Gastrocnemius medialis (tissue), 4 donors: ENCODE measurements around the gene OR11H6.

Experiments
- CTCF ChIP-seq, 5 experiments: fragments of 450-650 bp in 3 of 5; fragments of 200-600 bp in 2 of 5; sonication (generic) in 2 of 5; IDR thresholded peaks in 4 of 5; conservative IDR thresholded peaks in 1 of 5; 1 replicate in 4 of 5; 2 replicates in 1 of 5; pipeline ENCODE4 v1.5.1; 2016 to 2019; ENCODE audit warnings: antibody characterized with exemption in 5 of 5, mild to moderate bottlenecking in 3 of 5, moderate library complexity in 3 of 5
- POLR2A ChIP-seq, 2 donors: fragments of 450-650 bp; IDR thresholded peaks; one replicate each; pipeline ENCODE4 v1.6.1; 2017; ENCODE audit warnings: antibody characterized with exemption in 2 of 2, mild to moderate bottlenecking in 2 of 2, moderate library complexity in 2 of 2

- TF ChIP-seq CTCF (IDR thresholded peaks at IDR 0.05 in 4 of 5, conservative IDR thresholded peaks at IDR 0.05 in 1 of 5) (no peak), POLR2A (IDR thresholded peaks at IDR 0.05) (no peak)
Observed at GRCh38 chr14:20274062-20274461, 50.6 kb downstream of the OR11H6 start.
